Fibroblast of lung (primary cell): Measurements from ENCODE around the gene SUPV3L1. TPM values are rescaled to one million over a fixed set of nuclear protein-coding genes. Genes with fewer than 3 reads are reported as not detected.
A peak's percentile ranks its signal among the peaks of the same experiment; 100 is the strongest.

Experiments used
- DNase-seq, 2 donors: peaks; one replicate each; pipeline versions ENCODE4 v3.0.0 to v3.0.0-alpha.2; 2010; ENCODE audit warnings: low read depth in 2 of 2
- H2AFZ ChIP-seq: 2 replicates; pipeline ENCODE4 v1.5.1; 2012; ENCODE audit warnings: low read length, control low read depth, inconsistent platforms
- H3K27ac ChIP-seq: 2 replicates; pipeline ENCODE4 v1.5.1; 2011; ENCODE audit warnings: low read length, control low read depth; ENCODE audit not compliant: insufficient read depth
- H3K27me3 ChIP-seq: 2 replicates; pipeline ENCODE4 v1.5.1; 2011; ENCODE audit warnings: mild to moderate bottlenecking, low read length; ENCODE audit not compliant: control insufficient read depth, insufficient read depth
- H3K36me3 ChIP-seq: 2 replicates; pipeline ENCODE4 v1.5.1; 2011; ENCODE audit warnings: low read length; ENCODE audit not compliant: control insufficient read depth, insufficient read depth
- H3K4me1 ChIP-seq: 2 replicates; pipeline ENCODE4 v1.5.1; 2011; ENCODE audit warnings: low read length; ENCODE audit not compliant: control insufficient read depth, insufficient read depth; ENCODE audit errors: extremely low read depth
- H3K4me2 ChIP-seq: 2 replicates; pipeline ENCODE4 v1.5.1; 2011; ENCODE audit warnings: low read length, control low read depth; ENCODE audit not compliant: insufficient read depth; ENCODE audit errors: extremely low read depth
- H3K4me3 ChIP-seq, 4 experiments: fragments of 200-600 bp in 1 of 4; sonication (generic) in 1 of 4; replicated peaks in 1 of 4; 2 replicates each; pipeline ENCODE4 v1.5.1; 2011 to 2016; ENCODE audit warnings: low read length in 4 of 4, low read depth in 3 of 4, mild to moderate bottlenecking in 3 of 4, control low read depth in 2 of 4, inconsistent platforms in 1 of 4, mixed read lengths in 1 of 4; ENCODE audit not compliant: insufficient read depth in 1 of 4; ENCODE audit errors: control extremely low read depth in 1 of 4
- H3K79me2 ChIP-seq: 2 replicates; pipeline ENCODE4 v1.5.1; 2012; ENCODE audit warnings: mild to moderate bottlenecking, low read length, inconsistent platforms; ENCODE audit not compliant: control insufficient read depth, insufficient read depth
- H3K9ac ChIP-seq: 2 replicates; pipeline ENCODE4 v1.5.1; 2011; ENCODE audit warnings: mild to moderate bottlenecking, low read length, control low read depth; ENCODE audit not compliant: insufficient read depth
- H3K9me3 ChIP-seq: 2 replicates; pipeline ENCODE4 v1.5.1; 2012; ENCODE audit warnings: low read depth, low read length; ENCODE audit not compliant: control insufficient read depth, insufficient read depth
- H4K20me1 ChIP-seq: 2 replicates; pipeline ENCODE4 v1.5.1; 2011; ENCODE audit warnings: low read length; ENCODE audit not compliant: control insufficient read depth, insufficient read depth; ENCODE audit errors: extremely low read depth
- CTCF ChIP-seq, 2 donors: IDR thresholded peaks in 1 of 2; conservative IDR thresholded peaks in 1 of 2; 1 replicate in 1 of 2; 2 replicates in 1 of 2; pipeline ENCODE4 v1.5.1; 2011 to 2012; ENCODE audit warnings: low read length in 2 of 2, control low read depth in 1 of 2, inconsistent platforms in 1 of 2, low read depth in 1 of 2, mild to moderate bottlenecking in 1 of 2
- EZH2 ChIP-seq: IDR thresholded peaks from 2 replicates; pipeline ENCODE4 v1.5.1; 2012; ENCODE audit warnings: low read length, control low read depth, mild to moderate bottlenecking; ENCODE audit errors: missing control alignments
- polyA plus RNA-seq, 2 donors: library from polyadenylated mRNA; depleted of rRNA in 1 of 2; stranded (reverse) in 1 of 2; unstranded in 1 of 2; fragments of >200 nt; gene quantifications; 2 replicates each; pipeline ENCODE4 v1.2.1, GENCODE V29; 2011 to 2012; ENCODE audit warnings: missing spikeins in 1 of 2
- total RNA-seq: library from RNA; depleted of rRNA; stranded (reverse); fragments of >200 nt; gene quantifications from 2 replicates; pipeline ENCODE4 v1.2.1, GENCODE V29; 2014

Gene SUPV3L1
- total and polyA plus RNA-seq, 2 donors (not counting 1 experiment from before 2014, with no cell fraction given) = 31.8 to 49.5 TPM

- TF ChIP-seq CTCF (conservative IDR thresholded peaks at IDR 0.05 in 1 of 2, IDR thresholded peaks at IDR 0.05 in 1 of 2; ENCODE audit: low read depth in 1 of 2, low read length in 2 of 2) (no peak), EZH2 (no peak)
- no peaks in the 10 kb centered on the region for H3K4me1 ChIP-seq
- no peak overlapping the region for H3K4me3 ChIP-seq
- H3K36me3 ChIP-seq = no peaks in the 10 kb centered on the region
- no peaks in the 10 kb centered on the region for H3K27me3 ChIP-seq
- DNase-seq = no peak
- H3K79me2 ChIP-seq = peaks cover 31% of the 10 kb centered on the region
- no peaks in the 10 kb centered on the region for H3K9me3 ChIP-seq
- no peak overlapping the region for H3K27ac ChIP-seq
- H4K20me1 ChIP-seq = no peaks in the 10 kb centered on the region
- H3K4me2 ChIP-seq = no peak overlapping the region
- no peak overlapping the region for H3K9ac ChIP-seq
- H2AFZ ChIP-seq = no peak overlapping the region
Measured at GRCh38 chr10:69145864-69146263, 34.2 kb upstream of the SUPV3L1 start.

GRCh38 chr10:69146759-69147158 is 33.3 kb upstream of the SUPV3L1 start:
- no peak overlapping the region for H2AFZ ChIP-seq
- H3K4me3 ChIP-seq = no peak overlapping the region
- no peaks in the 10 kb centered on the region for H3K36me3 ChIP-seq
- H3K9ac ChIP-seq = no peak overlapping the region
- H3K4me1 ChIP-seq = no peaks in the 10 kb centered on the region
- H3K79me2 ChIP-seq = peaks cover 28% of the 10 kb centered on the region
- no peaks in the 10 kb centered on the region for H3K27me3 ChIP-seq
- no peaks in the 10 kb centered on the region for H3K9me3 ChIP-seq
- no peak overlapping the region for H3K27ac ChIP-seq
- TF ChIP-seq EZH2 = no peak
- no peak for TF ChIP-seq CTCF (conservative IDR thresholded peaks at IDR 0.05 in 1 of 2, IDR thresholded peaks at IDR 0.05 in 1 of 2; ENCODE audit: low read depth in 1 of 2, low read length in 2 of 2)
- no peaks in the 10 kb centered on the region for H4K20me1 ChIP-seq
- DNase-seq = peak in 1 of 2 donors; percentile 20
- no peak overlapping the region for H3K4me2 ChIP-seq

GRCh38 chr10:69151984-69152383 is 28.1 kb upstream of the SUPV3L1 start:
- Histone ChIP-seq H3K4me1 (no peaks in the 10 kb centered on the region), H3K9me3 (no peaks in the 10 kb centered on the region), H2AFZ (no peak overlapping the region), H3K4me3 (no peak overlapping the region), H4K20me1 (no peaks in the 10 kb centered on the region), H3K4me2 (no peak overlapping the region), H3K27me3 (no peaks in the 10 kb centered on the region), H3K9ac (no peak overlapping the region), H3K79me2 (peaks cover 8% of the 10 kb centered on the region), H3K36me3 (no peaks in the 10 kb centered on the region), H3K27ac (no peak overlapping the region)
- DNase-seq = no peak
- no peak for TF ChIP-seq CTCF (conservative IDR thresholded peaks at IDR 0.05 in 1 of 2, IDR thresholded peaks at IDR 0.05 in 1 of 2; ENCODE audit: low read depth in 1 of 2, low read length in 2 of 2)
